GM23338 (cell line): ENCODE results near the gene ERH.

Experiments
- CREB1 ChIP-seq: fragments of 250-450 bp; sonication (Bioruptor Pico); IDR thresholded peaks from 2 replicates; pipeline ENCODE4 v1.5.0; 2020; ENCODE audit warnings: low read depth, mild to moderate bottlenecking, moderate library complexity
- CTCF ChIP-seq, 2 experiments: fragments of 200-600 bp in 1 of 2; sonication (generic) in 1 of 2; conservative IDR thresholded peaks; 2 replicates each; pipeline versions ENCODE4 v1.5.1 to v1.6.1; 2016 to 2017; ENCODE audit warnings: antibody characterized with exemption in 2 of 2, low read depth in 2 of 2, mild to moderate bottlenecking in 2 of 2, moderate library complexity in 1 of 2
- EZH2 ChIP-seq: fragments of 200-600 bp; sonication (generic); IDR thresholded peaks from one replicate; pipeline ENCODE4 v1.8.0; 2017; ENCODE audit warnings: antibody characterized with exemption, mild to moderate bottlenecking, low read depth; ENCODE audit not compliant: unreplicated experiment
- EZH2phosphoT487 ChIP-seq: fragments of 200-600 bp; sonication (generic); IDR thresholded peaks from one replicate; pipeline ENCODE4 v1.8.1; 2018; ENCODE audit warnings: antibody characterized with exemption; ENCODE audit not compliant: unreplicated experiment
- POLR2AphosphoS5 ChIP-seq: IDR thresholded peaks from 2 replicates; pipeline ENCODE4 v1.6.1; 2016; ENCODE audit warnings: antibody characterized with exemption, low read depth

GRCh38 chr14:69413483-69413882 is 15.4 kb upstream of the ERH start:
- TF ChIP-seq CTCF (conservative IDR thresholded peaks at IDR 0.05; ENCODE audit: low read depth in 2 of 2) (no peak), EZH2phosphoT487 (no peak), CREB1 (no peak), POLR2AphosphoS5 (no peak), EZH2 (no peak)
